ENCODE results near the gene RPL19.

GRCh38 chr17:39240631-39241030, 40.5 kb downstream of the RPL19 start:
- no peak for TF ChIP-seq CTCF (IDR thresholded peaks at IDR 0.05)
- TF ChIP-seq EZH2 (IDR thresholded peaks at IDR 0.05), result no peak
- TF ChIP-seq EZH2phosphoT487 (IDR thresholded peaks at IDR 0.05), result no peak
